ENCODE results near the gene POMGNT1. TPM values are rescaled to one million over a fixed set of nuclear protein-coding genes. Genes with fewer than 3 reads are reported as not detected.

Gene POMGNT1
- total and polyA plus RNA-seq, 2 of the 8 experiments (the other 6 are each of a cell fraction or from before 2014, with no cell fraction given), result 28.0 to 40.3 TPM

DNA sequence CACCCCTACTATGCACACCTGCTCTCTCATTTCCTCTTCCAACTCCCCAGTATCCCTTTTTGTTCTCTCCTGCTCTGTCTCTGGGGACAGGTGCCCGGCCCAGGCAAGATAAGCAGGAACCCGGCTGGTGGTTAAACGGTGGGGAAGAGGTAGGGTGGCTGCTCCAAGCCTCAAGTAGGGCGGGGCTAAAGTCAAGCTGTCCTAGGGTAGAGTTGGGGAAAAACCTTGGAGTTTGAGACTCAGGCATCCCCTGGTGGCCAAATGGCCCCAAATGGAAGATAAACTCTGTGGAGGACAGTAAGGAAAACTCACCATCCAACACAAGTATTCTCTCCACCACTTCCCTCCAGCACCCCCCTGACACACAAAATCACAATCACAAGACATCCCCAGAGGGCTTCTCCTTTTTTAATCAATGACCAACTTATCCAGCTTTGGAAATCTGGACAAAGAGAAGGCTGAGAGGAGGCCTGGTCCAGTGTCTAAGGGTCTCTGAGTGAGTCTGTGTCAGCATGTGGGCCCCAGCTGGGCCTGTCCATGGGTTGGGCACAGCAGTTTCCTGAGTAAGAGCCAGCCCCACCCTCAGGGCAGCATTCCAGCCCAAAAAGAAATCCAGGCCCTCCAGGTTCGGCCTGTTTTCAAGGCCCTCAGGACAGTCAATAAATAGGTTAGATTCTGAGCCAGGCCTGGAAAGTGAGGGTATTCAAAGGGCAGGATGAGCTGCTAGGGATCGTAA lies 9.8 kb downstream of the POMGNT1 start (continued):
- TF ChIP-seq, protein P1, sequence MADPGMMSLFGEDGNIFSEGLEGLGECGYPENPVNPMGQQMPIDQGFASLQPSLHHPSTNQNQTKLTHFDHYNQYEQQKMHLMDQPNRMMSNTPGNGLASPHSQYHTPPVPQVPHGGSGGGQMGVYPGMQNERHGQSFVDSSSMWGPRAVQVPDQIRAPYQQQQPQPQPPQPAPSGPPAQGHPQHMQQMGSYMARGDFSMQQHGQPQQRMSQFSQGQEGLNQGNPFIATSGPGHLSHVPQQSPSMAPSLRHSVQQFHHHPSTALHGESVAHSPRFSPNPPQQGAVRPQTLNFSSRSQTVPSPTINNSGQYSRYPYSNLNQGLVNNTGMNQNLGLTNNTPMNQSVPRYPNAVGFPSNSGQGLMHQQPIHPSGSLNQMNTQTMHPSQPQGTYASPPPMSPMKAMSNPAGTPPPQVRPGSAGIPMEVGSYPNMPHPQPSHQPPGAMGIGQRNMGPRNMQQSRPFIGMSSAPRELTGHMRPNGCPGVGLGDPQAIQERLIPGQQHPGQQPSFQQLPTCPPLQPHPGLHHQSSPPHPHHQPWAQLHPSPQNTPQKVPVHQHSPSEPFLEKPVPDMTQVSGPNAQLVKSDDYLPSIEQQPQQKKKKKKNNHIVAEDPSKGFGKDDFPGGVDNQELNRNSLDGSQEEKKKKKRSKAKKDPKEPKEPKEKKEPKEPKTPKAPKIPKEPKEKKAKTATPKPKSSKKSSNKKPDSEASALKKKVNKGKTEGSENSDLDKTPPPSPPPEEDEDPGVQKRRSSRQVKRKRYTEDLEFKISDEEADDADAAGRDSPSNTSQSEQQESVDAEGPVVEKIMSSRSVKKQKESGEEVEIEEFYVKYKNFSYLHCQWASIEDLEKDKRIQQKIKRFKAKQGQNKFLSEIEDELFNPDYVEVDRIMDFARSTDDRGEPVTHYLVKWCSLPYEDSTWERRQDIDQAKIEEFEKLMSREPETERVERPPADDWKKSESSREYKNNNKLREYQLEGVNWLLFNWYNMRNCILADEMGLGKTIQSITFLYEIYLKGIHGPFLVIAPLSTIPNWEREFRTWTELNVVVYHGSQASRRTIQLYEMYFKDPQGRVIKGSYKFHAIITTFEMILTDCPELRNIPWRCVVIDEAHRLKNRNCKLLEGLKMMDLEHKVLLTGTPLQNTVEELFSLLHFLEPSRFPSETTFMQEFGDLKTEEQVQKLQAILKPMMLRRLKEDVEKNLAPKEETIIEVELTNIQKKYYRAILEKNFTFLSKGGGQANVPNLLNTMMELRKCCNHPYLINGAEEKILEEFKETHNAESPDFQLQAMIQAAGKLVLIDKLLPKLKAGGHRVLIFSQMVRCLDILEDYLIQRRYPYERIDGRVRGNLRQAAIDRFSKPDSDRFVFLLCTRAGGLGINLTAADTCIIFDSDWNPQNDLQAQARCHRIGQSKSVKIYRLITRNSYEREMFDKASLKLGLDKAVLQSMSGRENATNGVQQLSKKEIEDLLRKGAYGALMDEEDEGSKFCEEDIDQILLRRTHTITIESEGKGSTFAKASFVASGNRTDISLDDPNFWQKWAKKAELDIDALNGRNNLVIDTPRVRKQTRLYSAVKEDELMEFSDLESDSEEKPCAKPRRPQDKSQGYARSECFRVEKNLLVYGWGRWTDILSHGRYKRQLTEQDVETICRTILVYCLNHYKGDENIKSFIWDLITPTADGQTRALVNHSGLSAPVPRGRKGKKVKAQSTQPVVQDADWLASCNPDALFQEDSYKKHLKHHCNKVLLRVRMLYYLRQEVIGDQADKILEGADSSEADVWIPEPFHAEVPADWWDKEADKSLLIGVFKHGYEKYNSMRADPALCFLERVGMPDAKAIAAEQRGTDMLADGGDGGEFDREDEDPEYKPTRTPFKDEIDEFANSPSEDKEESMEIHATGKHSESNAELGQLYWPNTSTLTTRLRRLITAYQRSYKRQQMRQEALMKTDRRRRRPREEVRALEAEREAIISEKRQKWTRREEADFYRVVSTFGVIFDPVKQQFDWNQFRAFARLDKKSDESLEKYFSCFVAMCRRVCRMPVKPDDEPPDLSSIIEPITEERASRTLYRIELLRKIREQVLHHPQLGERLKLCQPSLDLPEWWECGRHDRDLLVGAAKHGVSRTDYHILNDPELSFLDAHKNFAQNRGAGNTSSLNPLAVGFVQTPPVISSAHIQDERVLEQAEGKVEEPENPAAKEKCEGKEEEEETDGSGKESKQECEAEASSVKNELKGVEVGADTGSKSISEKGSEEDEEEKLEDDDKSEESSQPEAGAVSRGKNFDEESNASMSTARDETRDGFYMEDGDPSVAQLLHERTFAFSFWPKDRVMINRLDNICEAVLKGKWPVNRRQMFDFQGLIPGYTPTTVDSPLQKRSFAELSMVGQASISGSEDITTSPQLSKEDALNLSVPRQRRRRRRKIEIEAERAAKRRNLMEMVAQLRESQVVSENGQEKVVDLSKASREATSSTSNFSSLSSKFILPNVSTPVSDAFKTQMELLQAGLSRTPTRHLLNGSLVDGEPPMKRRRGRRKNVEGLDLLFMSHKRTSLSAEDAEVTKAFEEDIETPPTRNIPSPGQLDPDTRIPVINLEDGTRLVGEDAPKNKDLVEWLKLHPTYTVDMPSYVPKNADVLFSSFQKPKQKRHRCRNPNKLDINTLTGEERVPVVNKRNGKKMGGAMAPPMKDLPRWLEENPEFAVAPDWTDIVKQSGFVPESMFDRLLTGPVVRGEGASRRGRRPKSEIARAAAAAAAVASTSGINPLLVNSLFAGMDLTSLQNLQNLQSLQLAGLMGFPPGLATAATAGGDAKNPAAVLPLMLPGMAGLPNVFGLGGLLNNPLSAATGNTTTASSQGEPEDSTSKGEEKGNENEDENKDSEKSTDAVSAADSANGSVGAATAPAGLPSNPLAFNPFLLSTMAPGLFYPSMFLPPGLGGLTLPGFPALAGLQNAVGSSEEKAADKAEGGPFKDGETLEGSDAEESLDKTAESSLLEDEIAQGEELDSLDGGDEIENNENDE (IDR thresholded peaks at IDR 0.05; ENCODE audit: insufficient replicate concordance, low read length), result no peak
- TF ChIP-seq, protein P2, sequence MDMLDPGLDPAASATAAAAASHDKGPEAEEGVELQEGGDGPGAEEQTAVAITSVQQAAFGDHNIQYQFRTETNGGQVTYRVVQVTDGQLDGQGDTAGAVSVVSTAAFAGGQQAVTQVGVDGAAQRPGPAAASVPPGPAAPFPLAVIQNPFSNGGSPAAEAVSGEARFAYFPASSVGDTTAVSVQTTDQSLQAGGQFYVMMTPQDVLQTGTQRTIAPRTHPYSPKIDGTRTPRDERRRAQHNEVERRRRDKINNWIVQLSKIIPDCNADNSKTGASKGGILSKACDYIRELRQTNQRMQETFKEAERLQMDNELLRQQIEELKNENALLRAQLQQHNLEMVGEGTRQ (IDR thresholded peaks at IDR 0.05; ENCODE audit: low read length), result no peak
- TF ChIP-seq RAD21 (IDR thresholded peaks at IDR 0.05 in 1 of 2, conservative IDR thresholded peaks at IDR 0.05 in 1 of 2; ENCODE audit: low read depth in 2 of 2, low read length in 2 of 2) (peak in 1 of 2 experiments; percentile 34; a peak in 2 of 4 replicates), NANOG (IDR thresholded peaks at IDR 0.05; ENCODE audit: insufficient read depth, low read depth, low read length, poor library complexity, severe bottlenecking) (no peak)
